Forelimb muscle (tissue), 1 donor: ENCODE measurements around the gene STRA6. TPM values are rescaled to one million over a fixed set of nuclear protein-coding genes. Genes with fewer than 3 reads are reported as not detected.

Experiments
- DNase-seq: peaks from one replicate; pipeline ENCODE4 v3.0.0-alpha.2; 2013; ENCODE audit warnings: low read depth
- polyA plus RNA-seq: library from polyadenylated mRNA; unstranded; fragments of 120-200 nt; gene quantifications from one replicate; pipeline ENCODE4 v1.2.1, GENCODE V29; 2013; ENCODE audit not compliant: insufficient read length

The STRA6 gene
- polyA plus RNA-seq, 1 donor: 0.97 TPM

DNA sequence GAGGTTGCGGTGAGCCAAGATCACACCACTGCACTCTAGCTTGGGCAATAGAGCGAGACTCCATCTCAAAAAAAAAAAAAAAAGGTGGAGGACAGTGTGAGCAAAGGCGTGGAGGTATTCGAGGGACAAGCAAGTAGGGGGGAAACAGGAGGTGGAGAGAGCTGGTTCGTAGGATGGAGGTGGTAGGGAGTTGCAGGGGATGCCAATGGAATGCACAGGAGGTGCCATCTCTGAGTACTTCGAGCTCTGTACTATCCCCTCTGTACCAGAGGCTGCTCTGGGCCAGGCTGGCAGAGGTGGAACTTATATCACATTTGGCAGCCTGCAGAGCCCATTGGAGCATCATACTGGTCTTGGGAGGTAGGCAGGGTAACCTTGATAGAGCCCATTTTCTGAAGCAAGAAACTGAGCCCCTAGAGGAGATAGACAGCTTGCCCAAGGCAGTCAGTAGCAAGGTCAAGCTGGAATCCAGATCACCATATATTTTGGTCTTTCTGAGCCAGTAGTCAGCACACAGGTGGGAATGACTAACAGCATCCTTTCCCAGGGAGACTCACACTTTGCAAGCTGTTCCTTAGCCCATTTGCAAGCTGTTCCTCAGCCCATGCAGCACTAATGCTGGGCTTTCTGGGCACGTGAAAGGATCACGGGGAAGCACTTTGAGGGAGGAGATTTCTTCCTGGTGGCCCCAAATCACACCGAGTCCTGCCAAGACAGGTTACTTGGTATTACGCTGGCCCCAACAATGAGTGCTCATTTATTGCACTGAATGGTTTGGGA, 24.4 kb upstream of the STRA6 start:
- no peak for DNase-seq

DNA sequence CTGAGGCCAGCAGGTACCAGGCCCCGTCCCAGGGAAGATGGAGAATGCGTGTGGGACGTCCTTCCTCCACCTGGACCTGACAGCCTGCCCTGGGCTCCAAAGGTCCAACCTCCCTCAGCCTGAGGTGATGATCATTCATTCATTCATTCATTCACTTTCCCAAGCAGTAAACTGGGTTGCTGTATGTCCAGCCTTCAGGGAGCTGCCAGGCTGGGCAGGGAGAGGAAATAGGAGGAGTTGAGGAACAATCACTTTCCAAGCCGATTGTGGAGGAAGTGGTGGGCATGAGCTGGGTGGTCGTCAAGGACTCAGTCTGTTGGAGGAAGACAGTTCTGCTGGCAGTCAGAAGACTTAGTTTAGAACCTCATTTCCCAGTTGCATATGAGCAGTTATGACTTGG, 23.3 kb upstream of the STRA6 start:
- no peak for DNase-seq

GRCh38 chr15:74222240-74223119, 19.9 kb upstream of the STRA6 start:
- DNase-seq: no peak

DNA sequence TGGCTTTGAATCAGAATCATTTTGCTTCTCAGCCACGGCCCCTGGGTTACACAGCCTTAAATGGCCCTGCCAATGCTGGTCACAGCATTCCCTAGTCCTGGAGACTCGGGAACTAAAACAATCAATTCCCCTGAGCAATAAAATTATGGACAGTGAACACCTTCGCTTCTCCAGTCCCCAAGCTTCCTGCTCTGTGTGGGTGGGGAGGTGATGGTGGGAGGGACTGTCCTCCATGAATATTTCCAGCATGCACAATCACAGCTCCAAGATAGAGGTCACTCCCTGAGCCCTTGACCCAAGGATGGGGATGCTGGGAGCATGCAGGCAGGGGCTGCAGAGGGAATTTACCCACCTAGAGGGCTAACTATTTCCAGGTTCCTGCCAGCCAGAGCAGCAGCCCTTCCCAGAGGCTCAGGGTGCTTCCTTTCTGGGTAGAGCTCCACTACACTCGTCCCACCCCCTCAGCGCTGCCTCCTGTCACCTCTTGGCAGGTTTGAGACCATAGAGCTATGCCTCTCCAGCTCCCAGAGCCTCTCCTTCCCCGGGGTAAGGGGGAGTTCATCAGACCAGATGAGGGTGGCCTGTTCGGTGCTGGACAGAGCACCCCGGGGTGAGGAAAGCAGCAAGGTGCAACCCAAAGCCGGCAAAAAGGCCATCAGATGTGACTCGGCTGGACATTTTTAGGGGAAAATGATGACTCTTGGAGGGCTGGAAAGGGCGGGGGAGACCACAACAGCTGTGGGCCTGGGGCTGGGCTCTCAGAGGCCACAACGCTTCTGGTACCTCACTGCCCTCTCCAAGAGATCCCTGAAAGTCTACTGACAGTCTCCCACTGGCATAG, 19.0 kb upstream of the STRA6 start:
- no peak for DNase-seq

DNA sequence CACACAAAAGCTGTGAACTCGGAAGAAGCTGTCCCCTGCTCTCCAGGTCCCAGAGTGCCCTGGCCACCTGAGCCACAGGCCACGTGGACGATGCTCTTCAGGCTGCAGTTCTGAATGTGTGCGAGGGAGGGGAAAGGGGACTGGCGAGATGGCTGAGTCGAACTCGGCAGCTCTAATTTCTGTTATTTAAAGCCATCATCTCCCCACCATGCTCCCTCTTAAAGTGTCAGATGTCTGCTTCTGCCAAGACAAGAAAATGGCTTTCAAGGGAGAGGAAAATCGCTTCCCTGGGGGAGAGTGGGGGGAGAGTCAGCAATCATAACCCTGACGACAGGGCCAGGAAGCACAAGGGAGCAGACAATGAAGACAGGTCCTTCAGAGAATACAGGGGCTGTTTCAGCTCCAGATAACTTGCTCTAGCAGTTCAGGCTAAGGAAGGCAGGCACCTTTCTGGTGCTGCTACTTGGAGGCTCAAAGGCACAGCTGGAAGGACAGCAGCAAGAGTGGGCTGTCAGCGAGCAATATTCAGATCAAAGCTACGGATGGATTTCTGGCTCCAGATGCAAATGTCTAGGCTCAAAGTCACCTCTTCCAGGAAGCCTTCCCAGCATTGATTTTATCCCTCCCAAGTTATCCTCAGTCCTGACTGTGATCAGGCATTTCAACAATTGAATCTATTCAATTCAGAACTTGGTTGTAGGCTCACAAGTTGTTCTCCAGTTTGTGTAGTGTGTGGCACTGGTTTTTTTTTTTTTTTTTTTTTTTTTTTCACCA, 18.1 kb upstream of the STRA6 start:
- DNase-seq: no peak

- no peak for DNase-seq
Observed at GRCh38 chr15:74217907-74218885, 15.6 kb upstream of the STRA6 start.

- DNase-seq: no peak
Observed at GRCh38 chr15:74216949-74217348, 14.4 kb upstream of the STRA6 start.

DNA sequence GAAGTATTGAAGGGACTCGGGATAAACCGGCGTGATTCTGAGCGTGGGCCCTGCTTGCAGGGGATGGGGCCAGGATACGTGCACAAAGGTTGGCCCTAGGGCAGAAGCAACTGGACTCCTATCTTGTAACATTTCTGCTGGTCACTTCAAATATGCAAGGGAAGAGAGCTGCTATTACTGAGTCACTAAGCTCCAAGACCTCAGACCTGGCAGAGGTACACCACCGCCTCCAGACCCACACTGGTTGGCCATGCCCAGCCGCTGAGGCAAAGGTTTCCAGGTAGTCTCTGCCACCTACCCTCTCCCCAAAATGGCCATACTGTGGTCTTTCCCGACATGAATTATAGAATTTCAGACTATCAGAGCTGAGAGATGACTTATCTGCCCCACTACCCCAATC, 13.4 kb upstream of the STRA6 start:
- no peak for DNase-seq

- DNase-seq: no peak
Observed at GRCh38 chr15:74214324-74215021, 11.9 kb upstream of the STRA6 start.

- no peak for DNase-seq
Observed at GRCh38 chr15:74213858-74214284, 11.3 kb upstream of the STRA6 start.

- DNase-seq: no peak
Observed at GRCh38 chr15:74212494-74212893, 9.9 kb upstream of the STRA6 start.

DNA sequence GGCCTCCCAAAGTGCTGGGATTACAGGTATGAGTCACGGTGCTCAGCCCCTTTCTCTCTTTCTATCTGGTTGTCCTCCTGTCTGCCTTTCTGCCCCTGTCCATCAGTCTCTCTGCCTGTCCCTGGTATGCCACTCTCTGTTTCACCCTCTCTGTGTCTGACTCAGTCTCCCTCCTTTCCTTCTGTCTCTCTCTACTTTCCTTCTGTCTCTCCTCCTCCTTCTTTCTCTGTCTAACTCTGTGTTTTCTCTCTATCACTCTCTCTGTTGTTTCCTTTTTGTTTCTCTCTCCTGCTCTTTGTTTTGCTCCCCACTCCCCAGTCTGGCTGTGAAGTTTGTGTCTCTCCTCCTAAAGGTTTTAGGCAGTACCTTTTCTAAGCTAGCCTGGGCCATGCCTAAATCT, 9.1 kb upstream of the STRA6 start:
- DNase-seq: no peak

- no peak for DNase-seq
Observed at GRCh38 chr15:74210729-74211128, 8.1 kb upstream of the STRA6 start.

GRCh38 chr15:74209997-74210671, 7.5 kb upstream of the STRA6 start:
- DNase-seq: no peak

DNA sequence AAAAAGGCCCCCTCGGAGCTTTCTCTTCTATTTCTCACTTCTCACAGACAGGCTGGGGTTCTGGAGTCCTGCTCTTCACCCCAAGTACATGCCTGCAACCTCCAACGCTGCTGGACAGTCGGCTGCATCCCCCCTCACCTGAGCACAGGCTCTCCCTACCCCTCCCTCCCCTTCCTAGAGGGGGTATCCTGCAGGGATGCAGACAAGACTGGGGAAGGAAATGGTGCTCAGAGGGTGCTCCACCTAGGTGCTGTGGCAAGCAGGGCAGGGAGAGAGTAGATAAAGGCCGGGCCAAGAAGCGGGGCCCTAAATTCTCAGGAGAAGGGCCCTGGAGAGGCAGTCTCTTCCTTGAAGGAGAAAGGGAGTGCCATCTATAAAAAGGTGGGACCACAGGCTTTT, 7.0 kb upstream of the STRA6 start:
- no peak for DNase-seq

GRCh38 chr15:74208901-74209559, 6.4 kb upstream of the STRA6 start:
- DNase-seq: no peak

DNA sequence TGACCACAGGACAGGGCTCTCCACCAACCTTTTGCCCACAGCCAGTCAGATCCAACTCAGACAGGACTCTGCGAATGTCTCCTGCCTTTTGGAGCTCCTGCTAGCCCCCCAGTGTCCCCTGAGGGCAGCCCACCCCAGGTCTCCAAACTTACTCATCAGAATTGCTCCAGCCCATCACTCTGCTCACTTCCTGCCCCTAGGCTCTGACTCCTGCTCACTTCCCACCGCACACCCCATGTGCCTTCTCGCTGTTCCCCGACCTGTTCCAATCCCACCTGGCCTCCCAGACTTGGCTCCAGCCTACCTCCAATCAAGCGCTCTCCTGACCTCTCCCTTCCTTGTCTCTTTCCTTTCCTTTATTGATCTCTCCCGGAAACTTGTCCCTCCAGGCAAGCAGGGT, 5.9 kb upstream of the STRA6 start:
- DNase-seq: no peak
